Activated CD4-positive, alpha-beta memory T cell treated with anti-CD3 and anti-CD28 coated beads, Interleukin-2, amount 10 ng/mL, durations not matched to agents 7 days and 5 days (primary cell): Measurements from ENCODE around the gene KCNJ10. TPM values are rescaled to one million over a fixed set of nuclear protein-coding genes. Genes with fewer than 3 reads are reported as not detected.

Source experiments
- CTCF ChIA-PET: fragments of 350-600 bp; sonication (Branson Sonifier 250); formaldehyde crosslinking; loops from one replicate; lab custom pipeline; 2021; ENCODE audit warnings: antibody characterized with exemption, inconsistent platforms; lab: Charles Lee
- POLR2A ChIA-PET: fragments of 350-600 bp; sonication (Branson Sonifier 250); formaldehyde crosslinking; loops from one replicate; lab custom pipeline; 2021; ENCODE audit warnings: antibody characterized with exemption; lab: Charles Lee
- DNase-seq: peaks from one replicate; pipeline ENCODE4 v3.0.0-alpha.2; 2020
- H3K27ac Mint-ChIP-seq: one replicate; pipeline ENCODE4 v1.8.0; 2021; ENCODE audit warnings: mild to moderate bottlenecking, mixed read lengths
- H3K27me3 Mint-ChIP-seq: one replicate; pipeline ENCODE4 v1.8.0; 2021; ENCODE audit warnings: mixed read lengths
- H3K36me3 Mint-ChIP-seq: one replicate; pipeline ENCODE4 v1.8.0; 2021; ENCODE audit warnings: low read depth, mixed read lengths
- H3K4me1 Mint-ChIP-seq: one replicate; pipeline ENCODE4 v1.8.0; 2021; ENCODE audit warnings: mixed read lengths
- H3K4me3 Mint-ChIP-seq: one replicate; pipeline ENCODE4 v1.8.0; 2021; ENCODE audit warnings: mild to moderate bottlenecking, mixed read lengths
- H3K9me3 Mint-ChIP-seq: one replicate; pipeline ENCODE4 v1.8.0; 2021; ENCODE audit warnings: mixed read lengths
- total RNA-seq, 2 experiments: library from RNA; stranded (reverse); gene quantifications; one replicate each; pipeline ENCODE4 v1.2.3, GENCODE V29; 2021

Gene KCNJ10
- total RNA-seq, 2 experiments from 2014 or later: not detected

GRCh38 chr1:159977364-159978106, 92.4 kb downstream of the KCNJ10 start:
- CTCF ChIA-PET: interaction anchor here (1.7 kb wide), 1 partner anchor 29 kb away, joined by 6 read pairs; no protein-coding TSS in a partner anchor

GRCh38 chr1:159974350-159974965, 95.5 kb downstream of the KCNJ10 start:
- ChIA-PET CTCF (interaction anchor here (1.4 kb wide), 1 partner anchor 17 kb away, joined by 4 read pairs; no protein-coding TSS in a partner anchor), POLR2A (no interaction called here)
- Mint-ChIP-seq H3K36me3 (no peaks in the 10 kb centered on the region), H3K4me3 (no peak overlapping the region), H3K9me3 (no peaks in the 10 kb centered on the region), H3K27me3 (peaks cover 39% of the 10 kb centered on the region), H3K4me1 (no peaks in the 10 kb centered on the region), H3K27ac (no peak overlapping the region)
- DNase-seq: no peak

More at GRCh38 chr1:159977364-159978106, 92.4 kb downstream of the KCNJ10 start:
- no peak overlapping the region for H3K27ac Mint-ChIP-seq
- H3K9me3 Mint-ChIP-seq: no peaks in the 10 kb centered on the region
- no peaks in the 10 kb centered on the region for H3K36me3 Mint-ChIP-seq
- DNase-seq: no peak
- no peaks in the 10 kb centered on the region for H3K4me1 Mint-ChIP-seq
- H3K27me3 Mint-ChIP-seq: peaks cover 45% of the 10 kb centered on the region
- no peak overlapping the region for H3K4me3 Mint-ChIP-seq
- POLR2A ChIA-PET: no interaction called here

GRCh38 chr1:159973350-159973940, 96.5 kb downstream of the KCNJ10 start:
- no peaks in the 10 kb centered on the region for H3K36me3 Mint-ChIP-seq
- H3K27me3 Mint-ChIP-seq: peaks cover 30% of the 10 kb centered on the region
- ChIA-PET CTCF (interaction anchor here (1.4 kb wide), 1 partner anchor 16 kb away, joined by 4 read pairs; no protein-coding TSS in a partner anchor), POLR2A (no interaction called here)
- H3K9me3 Mint-ChIP-seq: no peaks in the 10 kb centered on the region
- no peaks in the 10 kb centered on the region for H3K4me1 Mint-ChIP-seq
- no peak for DNase-seq
- H3K4me3 Mint-ChIP-seq: no peak overlapping the region
- H3K27ac Mint-ChIP-seq: no peak overlapping the region

- POLR2A ChIA-PET: interaction anchor here (0.7 kb wide), 1 partner anchor 47 kb away, joined by 3 read pairs; the partner anchor contains the start of gene TAGLN2
Observed at GRCh38 chr1:159972443-159973205, 97.3 kb downstream of the KCNJ10 start.

GRCh38 chr1:159970932-159971342, 99.0 kb downstream of the KCNJ10 start:
- no peaks in the 10 kb centered on the region for H3K36me3 Mint-ChIP-seq
- no peaks in the 10 kb centered on the region for H3K9me3 Mint-ChIP-seq
- H3K4me3 Mint-ChIP-seq: no peak overlapping the region
- no peak overlapping the region for H3K27ac Mint-ChIP-seq
- no peak for DNase-seq
- H3K27me3 Mint-ChIP-seq: peaks cover 30% of the 10 kb centered on the region
- ChIA-PET CTCF (interaction anchor here (4.6 kb wide), 1 partner anchor 36 kb away, joined by 19 read pairs; no protein-coding TSS in a partner anchor), POLR2A (no interaction called here)
- no peaks in the 10 kb centered on the region for H3K4me1 Mint-ChIP-seq

More at GRCh38 chr1:159972443-159973205, 97.3 kb downstream of the KCNJ10 start:
- H3K36me3 Mint-ChIP-seq: no peaks in the 10 kb centered on the region
- no peak overlapping the region for H3K27ac Mint-ChIP-seq
- no peaks in the 10 kb centered on the region for H3K9me3 Mint-ChIP-seq
- no peaks in the 10 kb centered on the region for H3K4me1 Mint-ChIP-seq
- CTCF ChIA-PET: interaction anchor here (4.6 kb wide), 1 partner anchor 34 kb away, joined by 19 read pairs; no protein-coding TSS in a partner anchor
- peaks cover 28% of the 10 kb centered on the region for H3K27me3 Mint-ChIP-seq
- no peak overlapping the region for H3K4me3 Mint-ChIP-seq
- no peak for DNase-seq

GRCh38 chr1:159968901-159969300, 101.1 kb downstream of the KCNJ10 start:
- Mint-ChIP-seq H3K36me3 (no peaks in the 10 kb centered on the region), H3K27ac (no peak overlapping the region), H3K4me3 (no peak overlapping the region), H3K9me3 (no peaks in the 10 kb centered on the region), H3K27me3 (peaks cover 45% of the 10 kb centered on the region), H3K4me1 (no peaks in the 10 kb centered on the region)
- ChIA-PET POLR2A (no interaction called here), CTCF (interaction anchor here (4.6 kb wide), 1 partner anchor 38 kb away, joined by 19 read pairs; no protein-coding TSS in a partner anchor)
- DNase-seq: no peak

GRCh38 chr1:159965263-159965662, 104.7 kb downstream of the KCNJ10 start:
- Mint-ChIP-seq H3K27me3 (peaks cover 41% of the 10 kb centered on the region), H3K36me3 (no peaks in the 10 kb centered on the region)
- POLR2A ChIA-PET: no interaction called here

GRCh38 chr1:159964144-159964543, 105.8 kb downstream of the KCNJ10 start:
- H3K27me3 Mint-ChIP-seq: peaks cover 41% of the 10 kb centered on the region
- H3K36me3 Mint-ChIP-seq: no peaks in the 10 kb centered on the region
- peaks cover 6% of the 10 kb centered on the region for H3K4me1 Mint-ChIP-seq
- ChIA-PET POLR2A (no interaction called here), CTCF (interaction anchor here (0.8 kb wide), 1 partner anchor 42 kb away, joined by 3 read pairs; no protein-coding TSS in a partner anchor)
- no peaks in the 10 kb centered on the region for H3K9me3 Mint-ChIP-seq
- no peak for DNase-seq
- H3K27ac Mint-ChIP-seq: no peak overlapping the region
- H3K4me3 Mint-ChIP-seq: no peak overlapping the region

More at GRCh38 chr1:159965263-159965662, 104.7 kb downstream of the KCNJ10 start:
- Mint-ChIP-seq H3K4me3 (no peak overlapping the region), H3K9me3 (no peaks in the 10 kb centered on the region), H3K4me1 (no peaks in the 10 kb centered on the region), H3K27ac (no peak overlapping the region)
- no peak for DNase-seq
- CTCF ChIA-PET: no interaction called here

GRCh38 chr1:159962176-159962575, 107.8 kb downstream of the KCNJ10 start:
- Mint-ChIP-seq H3K36me3 (no peaks in the 10 kb centered on the region), H3K27me3 (peaks cover 30% of the 10 kb centered on the region), H3K4me1 (peaks cover 17% of the 10 kb centered on the region), H3K27ac (no peak overlapping the region), H3K4me3 (no peak overlapping the region), H3K9me3 (no peaks in the 10 kb centered on the region)
- ChIA-PET POLR2A (no interaction called here), CTCF (no interaction called here)
- no peak for DNase-seq

GRCh38 chr1:159961636-159962035, 108.3 kb downstream of the KCNJ10 start:
- no peak overlapping the region for H3K4me3 Mint-ChIP-seq
- H3K9me3 Mint-ChIP-seq: no peaks in the 10 kb centered on the region
- no peak for DNase-seq
- peaks cover 25% of the 10 kb centered on the region for H3K27me3 Mint-ChIP-seq
- POLR2A ChIA-PET: no interaction called here
- no peak overlapping the region for H3K27ac Mint-ChIP-seq
- CTCF ChIA-PET: no interaction called here
- H3K4me1 Mint-ChIP-seq: peaks cover 17% of the 10 kb centered on the region
- H3K36me3 Mint-ChIP-seq: no peaks in the 10 kb centered on the region

- peaks cover 21% of the 10 kb centered on the region for H3K27me3 Mint-ChIP-seq
- ChIA-PET CTCF (no interaction called here), POLR2A (no interaction called here)
Observed at GRCh38 chr1:159960721-159961381, 109.1 kb downstream of the KCNJ10 start.

GRCh38 chr1:159959451-159959850, 110.5 kb downstream of the KCNJ10 start:
- Mint-ChIP-seq H3K27ac (no peak overlapping the region), H3K4me3 (no peak overlapping the region), H3K4me1 (peaks cover 17% of the 10 kb centered on the region), H3K9me3 (no peaks in the 10 kb centered on the region), H3K36me3 (no peaks in the 10 kb centered on the region), H3K27me3 (peaks cover 15% of the 10 kb centered on the region)
- DNase-seq: no peak
- ChIA-PET CTCF (no interaction called here), POLR2A (no interaction called here)

More at GRCh38 chr1:159960721-159961381, 109.1 kb downstream of the KCNJ10 start:
- Mint-ChIP-seq H3K4me3 (no peak overlapping the region), H3K36me3 (no peaks in the 10 kb centered on the region), H3K27ac (no peak overlapping the region), H3K4me1 (peaks cover 17% of the 10 kb centered on the region), H3K9me3 (no peaks in the 10 kb centered on the region)
- DNase-seq: no peak
